CD4-positive, alpha-beta T cell treated with Interleukin-21 for 1 hour (primary cell): ENCODE measurements around the gene MTNR1B.

Experiments used
- DNase-seq: peaks from one replicate; pipeline ENCODE4 v3.0.0-alpha.2; 2020

MTNR1B gene

DNA sequence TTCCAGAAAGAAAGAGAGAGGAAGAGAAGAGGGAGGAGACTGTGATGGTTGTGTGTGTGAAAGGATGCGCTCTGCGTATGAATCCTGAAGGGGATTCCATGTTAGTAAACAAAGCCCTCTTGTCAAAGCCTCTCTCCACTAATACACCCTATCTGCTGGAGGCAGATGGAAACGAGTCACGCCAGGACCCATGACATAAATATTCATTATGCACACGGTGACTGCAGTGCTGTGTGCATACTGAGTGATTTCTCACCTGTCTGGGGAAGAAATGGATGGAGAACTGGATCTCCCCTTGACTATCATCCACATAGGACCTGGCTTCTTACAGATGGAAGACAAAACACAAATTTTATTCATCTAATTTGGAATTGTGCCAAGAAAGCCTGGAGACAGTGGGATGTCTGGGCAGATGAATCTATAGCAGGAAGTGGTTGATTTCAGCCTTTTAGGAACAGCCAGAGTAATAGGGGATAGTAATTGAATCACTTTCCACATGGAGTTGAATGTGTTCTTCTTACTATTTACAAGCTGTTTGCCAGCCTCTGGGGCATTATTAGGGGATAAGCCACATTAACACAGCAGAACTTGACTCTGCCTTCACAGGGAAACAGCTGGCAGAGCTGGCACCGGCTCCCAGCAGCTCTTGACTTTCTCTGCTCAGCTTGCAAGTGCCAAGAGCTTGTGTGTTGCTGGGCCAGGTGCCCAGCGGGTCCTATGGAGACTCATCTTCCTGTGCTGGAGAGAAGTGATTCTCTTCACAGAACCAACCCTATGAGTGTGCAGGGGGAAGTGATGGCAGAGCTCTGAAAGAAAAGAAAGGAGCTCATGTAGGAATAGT is 9.0 kb downstream of the MTNR1B start:
- no peak for DNase-seq

DNA sequence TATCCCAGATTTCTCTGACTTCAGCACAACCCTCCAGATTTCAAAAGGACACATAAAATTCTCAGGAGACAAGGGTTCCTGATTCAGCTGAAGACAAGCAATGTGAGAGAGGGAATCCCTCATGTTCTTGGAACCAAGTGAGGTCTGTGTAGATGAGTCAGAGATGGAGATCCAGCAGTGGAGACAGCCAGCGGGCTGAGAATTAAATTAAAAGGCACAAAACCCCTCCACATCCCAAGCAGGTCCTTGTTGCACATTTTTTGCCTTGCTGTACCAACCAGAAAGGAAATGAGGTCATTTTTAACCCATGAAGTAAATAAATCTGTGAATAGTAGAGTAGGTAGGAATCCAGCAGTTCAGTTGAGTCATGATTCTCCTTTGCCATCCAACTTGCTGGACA is 9.7 kb downstream of the MTNR1B start:
- DNase-seq = no peak

- no peak for DNase-seq
These were observed 10.9 kb downstream of the MTNR1B start for GRCh38 chr11:92980312-92980711.

GRCh38 chr11:92981508-92982043 is 12.1 kb downstream of the MTNR1B start:
- DNase-seq = no peak

- DNase-seq = no peak
These were observed 17.1 kb downstream of the MTNR1B start for GRCh38 chr11:92986585-92986984.

- DNase-seq = no peak
These were observed 23.6 kb downstream of the MTNR1B start for GRCh38 chr11:92993004-92993403.

DNA sequence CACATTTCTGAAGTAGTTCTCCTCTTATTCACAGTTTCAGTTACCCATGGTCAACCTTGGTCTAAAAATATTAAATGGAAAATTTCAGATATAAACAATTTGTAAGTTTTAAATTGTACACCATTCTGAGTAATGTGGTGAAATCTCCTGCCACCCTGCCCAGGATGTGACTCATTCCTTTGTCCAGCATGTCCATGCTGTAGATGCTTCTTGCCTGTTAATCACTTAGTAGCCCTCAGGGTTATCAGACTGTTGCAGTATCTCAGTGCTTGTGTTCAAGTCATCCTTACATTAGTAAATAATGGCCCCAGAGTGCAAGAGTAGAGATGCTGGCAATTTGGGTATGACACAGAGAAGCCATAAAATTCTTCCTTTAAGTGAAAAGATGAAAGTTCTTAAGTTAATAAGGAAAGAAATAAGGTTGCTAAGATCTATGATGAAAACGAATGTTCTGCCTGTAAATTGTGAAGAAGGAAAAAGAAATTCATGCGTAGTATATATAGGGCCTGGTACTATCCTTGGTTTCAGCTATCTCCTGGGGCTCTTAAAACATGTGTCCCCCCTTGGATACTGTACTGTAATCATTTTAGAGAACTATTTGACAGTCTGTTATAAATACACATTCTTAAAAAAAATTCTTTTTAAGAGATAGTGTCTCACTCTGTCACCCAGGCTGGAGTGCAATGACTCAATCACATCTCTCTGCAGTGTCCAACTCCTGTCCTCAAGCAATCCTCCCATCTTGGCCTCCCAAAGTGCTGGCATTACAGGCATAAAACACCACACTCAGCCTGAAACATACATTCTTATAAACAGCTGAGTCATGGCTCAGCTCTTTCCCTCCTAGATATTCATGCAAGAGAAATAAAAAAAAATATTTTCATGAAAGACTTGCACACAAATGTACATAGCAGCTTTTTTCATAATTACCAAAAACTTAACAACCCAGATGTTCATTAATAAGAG is 31.3 kb downstream of the MTNR1B start:
- DNase-seq = no peak

DNA sequence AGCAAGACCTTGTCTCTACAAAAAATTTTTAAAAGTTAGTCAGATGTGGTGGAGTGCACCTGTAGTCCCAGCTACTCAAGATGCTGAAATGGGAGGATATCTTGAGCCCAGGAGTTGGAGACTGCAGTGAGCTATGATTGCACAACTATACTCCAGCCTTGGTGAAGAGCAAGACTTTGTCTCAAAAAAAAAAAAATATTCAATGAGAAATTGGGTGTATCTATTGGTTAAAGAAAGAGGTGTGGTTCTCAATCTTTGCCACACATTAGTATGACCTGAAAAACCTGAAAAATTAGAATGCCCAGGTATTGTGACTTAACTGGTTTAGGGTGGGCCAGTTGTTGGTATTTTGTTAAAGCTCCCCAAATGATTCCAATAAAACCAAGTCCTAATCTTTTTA is 32.4 kb downstream of the MTNR1B start:
- DNase-seq = no peak

DNA sequence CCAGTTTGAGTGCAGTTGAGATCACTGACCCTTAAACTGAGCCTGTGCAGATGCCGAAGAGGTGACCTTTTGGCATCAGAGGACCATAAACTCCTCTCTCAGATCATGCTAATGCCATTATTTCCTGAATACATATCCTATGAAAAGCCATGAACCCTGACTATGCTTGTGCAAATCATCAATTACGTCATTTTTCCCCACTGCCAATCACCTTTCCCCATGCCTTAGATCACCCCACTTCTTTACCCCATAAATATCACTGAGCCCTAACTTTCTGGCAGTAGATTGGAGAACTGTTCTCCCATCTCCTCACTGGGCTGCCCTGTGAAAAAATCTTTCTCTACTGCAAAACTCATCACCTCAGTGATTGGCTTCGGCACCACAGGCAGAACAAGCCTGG is 32.9 kb downstream of the MTNR1B start:
- no peak for DNase-seq

GRCh38 chr11:93005239-93005638 is 35.8 kb downstream of the MTNR1B start:
- no peak for DNase-seq

- no peak for DNase-seq
These were observed 44.2 kb downstream of the MTNR1B start for GRCh38 chr11:93013646-93014045.

DNA sequence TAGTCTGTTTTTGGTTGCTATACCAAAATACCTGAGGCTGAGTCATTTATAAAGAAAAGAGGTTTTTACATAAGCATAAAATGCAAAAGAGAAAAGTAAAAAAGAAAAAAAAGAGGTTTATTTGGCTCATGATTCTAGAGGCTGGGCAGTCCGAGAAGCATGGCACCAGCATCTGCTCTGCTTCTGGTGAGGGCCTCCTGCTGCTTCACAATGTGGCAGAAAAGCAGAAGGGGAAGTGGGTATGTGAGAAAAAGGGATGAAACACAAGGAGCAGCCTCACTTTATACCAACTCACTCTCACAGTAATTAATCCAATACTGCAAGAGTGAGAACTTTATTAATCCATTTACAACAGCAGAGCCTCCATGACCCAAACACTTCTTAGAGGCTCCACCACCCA is 47.1 kb downstream of the MTNR1B start:
- DNase-seq = no peak

GRCh38 chr11:93017821-93018690 is 48.6 kb downstream of the MTNR1B start:
- no peak for DNase-seq

- DNase-seq = no peak
These were observed 51.0 kb downstream of the MTNR1B start for GRCh38 chr11:93020248-93021046.

DNA sequence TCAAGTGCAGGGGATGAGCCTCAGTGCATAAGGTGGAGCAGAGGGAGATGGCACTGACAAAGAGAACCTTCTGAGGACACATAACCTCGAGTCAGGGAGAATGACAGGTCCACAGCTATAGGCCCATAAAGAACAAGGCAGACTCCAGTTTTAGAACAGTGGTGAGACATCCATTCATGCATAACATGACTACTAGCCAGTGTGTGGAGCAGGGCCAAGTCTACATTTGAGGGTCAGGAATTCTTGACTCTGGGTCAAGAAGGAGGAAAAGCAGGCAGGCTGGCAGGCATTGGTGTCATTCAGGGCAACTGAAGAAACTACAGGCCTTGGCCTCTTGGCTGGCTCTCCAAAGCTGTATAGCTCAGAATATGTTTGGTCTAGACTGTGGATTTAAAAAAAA is 54.9 kb downstream of the MTNR1B start:
- no peak for DNase-seq

GRCh38 chr11:93025558-93026255 is 56.3 kb downstream of the MTNR1B start:
- no peak for DNase-seq

GRCh38 chr11:93028960-93029522 is 59.6 kb downstream of the MTNR1B start:
- DNase-seq = no peak

- DNase-seq = no peak
These were observed 61.9 kb downstream of the MTNR1B start for GRCh38 chr11:93031386-93031785.
